ENCODE results near the gene SLC41A3. TPM values are rescaled to one million over a fixed set of nuclear protein-coding genes. Genes with fewer than 3 reads are reported as not detected.
A peak's percentile ranks its signal among the peaks of the same experiment; 100 is the strongest.

SLC41A3 gene
- total and polyA plus RNA-seq, 2 of the 4 experiments (the other 2 are of a cell fraction) = 30.5 to 43.5 TPM

GRCh38 chr3:126014252-126014651, 69.7 kb downstream of the SLC41A3 start:
- Histone ChIP-seq H4K91ac (ENCODE audit: insufficient read depth, low read depth, low read length) (no peak overlapping the region), H2AFZ (replicated peaks; ENCODE audit: low read length, poor library complexity) (peak overlapping the region; percentile 34), H3K4me1 (ENCODE audit: control insufficient read depth, insufficient read depth, low read length) (peaks cover 6% of the 10 kb centered on the region; the same call in 1 of the 2 replicates), H2AK5ac (ENCODE audit: low read depth, low read length) (no peak overlapping the region), H3K56ac (ENCODE audit: extremely low read depth, insufficient read depth, low read length) (no peak overlapping the region), H3K36me3 (ENCODE audit: control insufficient read depth, insufficient read depth, low read length) (peaks cover 3% of the 10 kb centered on the region), H3K4me3 (ENCODE audit: insufficient read depth, low read depth, low read length) (no peak overlapping the region), H3K4ac (ENCODE audit: low read depth, low read length) (no peak overlapping the region), H3K9me3 (ENCODE audit: control insufficient read depth, insufficient read depth, low read length) (no peaks in the 10 kb centered on the region), H2AK9ac (replicated peaks; ENCODE audit: low read depth, low read length, poor library complexity) (peak overlapping the region; percentile 11), H3K14ac (replicated peaks; ENCODE audit: low read depth, low read length) (no peak overlapping the region), H3K27ac (ENCODE audit: insufficient read depth, low read length) (no peak overlapping the region), H4K8ac (ENCODE audit: low read depth in 2 of 2, low read length in 2 of 2) (no peak overlapping the region), H4K20me1 (ENCODE audit: insufficient read depth, low read length) (no peaks in the 10 kb centered on the region), H4K5ac (ENCODE audit: low read depth, low read length) (no peak overlapping the region), H3K18ac (ENCODE audit: low read depth, low read length) (no peak overlapping the region), H3K4me2 (ENCODE audit: low read depth, low read length) (no peak overlapping the region), H3K27me3 (ENCODE audit: control insufficient read depth, insufficient read depth, low read length) (no peaks in the 10 kb centered on the region), H2BK15ac (ENCODE audit: low read depth, low read length) (no peak overlapping the region), H2BK5ac (ENCODE audit: low read depth, low read length, poor library complexity, severe bottlenecking) (no peak overlapping the region), H2BK20ac (ENCODE audit: low read depth, low read length) (no peak overlapping the region), H3K9me1 (ENCODE audit: insufficient read depth, low read length) (peaks cover 3% of the 10 kb centered on the region; the same call in 1 of the 2 replicates), H3K9ac (ENCODE audit: low read depth, low read length) (no peak overlapping the region), H3K79me1 (ENCODE audit: low read depth in 1 of 2, low read length in 2 of 2) (no peaks in the 10 kb centered on the region), H3K23ac (ENCODE audit: low read depth, low read length) (no peak overlapping the region), H2BK120ac (ENCODE audit: low read depth, low read length) (no peak overlapping the region)
- intact Hi-C loops (cut with micrococcal nuclease) = no loop called here
- DNase-seq (peak; percentile 54), ATAC-seq (ENCODE audit: low read depth) (peak; percentile 78)
- dilution Hi-C loops (cut with HindIII; ENCODE audit: low sequenced_read_pairs, unreplicated experiment) = no loop called here
- TF ChIP-seq CEBPB (IDR thresholded peaks at IDR 0.05; ENCODE audit: low read depth, low read length) (no peak), MAFK (IDR thresholded peaks at IDR 0.05; ENCODE audit: low read depth, low read length) (no peak), RCOR1 (IDR thresholded peaks at IDR 0.05; ENCODE audit: insufficient replicate concordance, low read length) (no peak), FOS (IDR thresholded peaks at IDR 0.05; ENCODE audit: low read depth, low read length) (no peak), MAZ (IDR thresholded peaks at IDR 0.05; ENCODE audit: borderline replicate concordance, low read depth, low read length) (no peak), SMC3 (IDR thresholded peaks at IDR 0.05; ENCODE audit: low read depth, low read length) (no peak), NFE2L2 (IDR thresholded peaks at IDR 0.05; ENCODE audit: low read depth, low read length) (no peak), POLR2A (IDR thresholded peaks at IDR 0.05; ENCODE audit: low read depth, low read length) (no peak), RAD21 (IDR thresholded peaks at IDR 0.05; ENCODE audit: low read length) (no peak), MXI1 (IDR thresholded peaks at IDR 0.05; ENCODE audit: borderline replicate concordance, low read depth, low read length) (no peak), RFX5 (IDR thresholded peaks at IDR 0.05; ENCODE audit: low read depth, low read length) (no peak)
- TF ChIP-seq, protein P1, sequence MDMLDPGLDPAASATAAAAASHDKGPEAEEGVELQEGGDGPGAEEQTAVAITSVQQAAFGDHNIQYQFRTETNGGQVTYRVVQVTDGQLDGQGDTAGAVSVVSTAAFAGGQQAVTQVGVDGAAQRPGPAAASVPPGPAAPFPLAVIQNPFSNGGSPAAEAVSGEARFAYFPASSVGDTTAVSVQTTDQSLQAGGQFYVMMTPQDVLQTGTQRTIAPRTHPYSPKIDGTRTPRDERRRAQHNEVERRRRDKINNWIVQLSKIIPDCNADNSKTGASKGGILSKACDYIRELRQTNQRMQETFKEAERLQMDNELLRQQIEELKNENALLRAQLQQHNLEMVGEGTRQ (IDR thresholded peaks at IDR 0.05; ENCODE audit: low read depth, low read length) = no peak
- TF ChIP-seq, protein P2, sequence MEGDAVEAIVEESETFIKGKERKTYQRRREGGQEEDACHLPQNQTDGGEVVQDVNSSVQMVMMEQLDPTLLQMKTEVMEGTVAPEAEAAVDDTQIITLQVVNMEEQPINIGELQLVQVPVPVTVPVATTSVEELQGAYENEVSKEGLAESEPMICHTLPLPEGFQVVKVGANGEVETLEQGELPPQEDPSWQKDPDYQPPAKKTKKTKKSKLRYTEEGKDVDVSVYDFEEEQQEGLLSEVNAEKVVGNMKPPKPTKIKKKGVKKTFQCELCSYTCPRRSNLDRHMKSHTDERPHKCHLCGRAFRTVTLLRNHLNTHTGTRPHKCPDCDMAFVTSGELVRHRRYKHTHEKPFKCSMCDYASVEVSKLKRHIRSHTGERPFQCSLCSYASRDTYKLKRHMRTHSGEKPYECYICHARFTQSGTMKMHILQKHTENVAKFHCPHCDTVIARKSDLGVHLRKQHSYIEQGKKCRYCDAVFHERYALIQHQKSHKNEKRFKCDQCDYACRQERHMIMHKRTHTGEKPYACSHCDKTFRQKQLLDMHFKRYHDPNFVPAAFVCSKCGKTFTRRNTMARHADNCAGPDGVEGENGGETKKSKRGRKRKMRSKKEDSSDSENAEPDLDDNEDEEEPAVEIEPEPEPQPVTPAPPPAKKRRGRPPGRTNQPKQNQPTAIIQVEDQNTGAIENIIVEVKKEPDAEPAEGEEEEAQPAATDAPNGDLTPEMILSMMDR (conservative IDR thresholded peaks at IDR 0.05; ENCODE audit: low read depth, low read length) = no peak
- in situ Hi-C loops (cut with MboI; ENCODE audit: low sequenced_read_pairs) = no loop called here
- 100% methylated on average over 1 of the region's 4 CpGs; no CpG with 5 or more reads in 1 of the 2 experiments for WGBS, 2 experiments (ENCODE audit: extremely low coverage in 2 of 2, insufficient read length in 1 of 2)
- ChIA-PET POLR2A (ENCODE audit: unreplicated experiment) (no interaction called here), CTCF (no interaction called here)
- no TSS peak for BruUV-seq (replicated peaks)

All from IMR-90 (cell line).